ENCODE measurements around the gene CTNNBL1. TPM values are rescaled to one million over a fixed set of nuclear protein-coding genes. Genes with fewer than 3 reads are reported as not detected.

The CTNNBL1 gene
- total RNA-seq, 1 donor from 2014 or later, result 31.3 TPM

- Histone ChIP-seq H3K36me3 (ENCODE audit: control insufficient read depth in 3 of 3, insufficient read depth in 3 of 3, low read length in 3 of 3) (no peaks in the 10 kb centered on the region), H3K27ac (ENCODE audit: low read depth, low read length) (no peak overlapping the region), H3K9ac (ENCODE audit: low read depth in 1 of 3, low read length in 3 of 3) (no peak overlapping the region), H3K4me1 (ENCODE audit: control insufficient read depth in 3 of 3, insufficient read depth in 3 of 3, low read length in 3 of 3) (peaks cover 0 to 3% (median 0%) of the 10 kb centered on the region in 3 donors), H3K4me3 (ENCODE audit: low read length in 3 of 3) (no peak overlapping the region), H3K9me3 (ENCODE audit: control insufficient read depth in 3 of 3, low read length in 3 of 3) (no peaks in the 10 kb centered on the region), H3K27me3 (ENCODE audit: control insufficient read depth in 3 of 3, insufficient read depth in 3 of 3, low read length in 3 of 3) (peaks cover 23 to 35% (median 32%) of the 10 kb centered on the region in 3 donors)
Measured at GRCh38 chr20:37888641-37889040, 194.8 kb downstream of the CTNNBL1 start.

GRCh38 chr20:37890108-37890507 is 196.3 kb downstream of the CTNNBL1 start:
- Histone ChIP-seq H3K4me1 (ENCODE audit: control insufficient read depth in 3 of 3, insufficient read depth in 3 of 3, low read length in 3 of 3) (peaks cover 0 to 3% (median 0%) of the 10 kb centered on the region in 3 donors), H3K36me3 (ENCODE audit: control insufficient read depth in 3 of 3, insufficient read depth in 3 of 3, low read length in 3 of 3) (no peaks in the 10 kb centered on the region), H3K27ac (ENCODE audit: low read depth, low read length) (no peak overlapping the region), H3K9me3 (ENCODE audit: control insufficient read depth in 3 of 3, low read length in 3 of 3) (no peaks in the 10 kb centered on the region), H3K4me3 (ENCODE audit: low read length in 3 of 3) (no peak overlapping the region), H3K9ac (ENCODE audit: low read depth in 1 of 3, low read length in 3 of 3) (no peak overlapping the region), H3K27me3 (ENCODE audit: control insufficient read depth in 3 of 3, insufficient read depth in 3 of 3, low read length in 3 of 3) (peaks cover 20 to 27% (median 21%) of the 10 kb centered on the region in 3 donors)

- Histone ChIP-seq H3K9ac (ENCODE audit: low read depth in 1 of 3, low read length in 3 of 3) (no peak overlapping the region), H3K9me3 (ENCODE audit: control insufficient read depth in 3 of 3, low read length in 3 of 3) (no peaks in the 10 kb centered on the region), H3K27ac (ENCODE audit: low read depth, low read length) (no peak overlapping the region), H3K4me3 (ENCODE audit: low read length in 3 of 3) (no peak overlapping the region), H3K4me1 (ENCODE audit: control insufficient read depth in 3 of 3, insufficient read depth in 3 of 3, low read length in 3 of 3) (peaks cover 0 to 3% (median 0%) of the 10 kb centered on the region in 3 donors), H3K36me3 (ENCODE audit: control insufficient read depth in 3 of 3, insufficient read depth in 3 of 3, low read length in 3 of 3) (no peaks in the 10 kb centered on the region), H3K27me3 (ENCODE audit: control insufficient read depth in 3 of 3, insufficient read depth in 3 of 3, low read length in 3 of 3) (peaks cover 17 to 25% (median 21%) of the 10 kb centered on the region in 3 donors)
Measured at GRCh38 chr20:37890643-37891042, 196.8 kb downstream of the CTNNBL1 start.

GRCh38 chr20:37892001-37892400 is 198.2 kb downstream of the CTNNBL1 start:
- Histone ChIP-seq H3K4me1 (ENCODE audit: control insufficient read depth in 3 of 3, insufficient read depth in 3 of 3, low read length in 3 of 3) (no peaks in the 10 kb centered on the region), H3K36me3 (ENCODE audit: control insufficient read depth in 3 of 3, insufficient read depth in 3 of 3, low read length in 3 of 3) (no peaks in the 10 kb centered on the region), H3K4me3 (ENCODE audit: low read length in 3 of 3) (no peak overlapping the region), H3K27ac (ENCODE audit: low read depth, low read length) (no peak overlapping the region), H3K9me3 (ENCODE audit: control insufficient read depth in 3 of 3, low read length in 3 of 3) (no peaks in the 10 kb centered on the region), H3K27me3 (ENCODE audit: control insufficient read depth in 3 of 3, insufficient read depth in 3 of 3, low read length in 3 of 3) (peaks cover 8 to 16% (median 11%) of the 10 kb centered on the region in 3 donors), H3K9ac (ENCODE audit: low read depth in 1 of 3, low read length in 3 of 3) (no peak overlapping the region)

GRCh38 chr20:37893566-37894241 is 199.9 kb downstream of the CTNNBL1 start:
- Histone ChIP-seq H3K9me3 (ENCODE audit: control insufficient read depth in 3 of 3, low read length in 3 of 3) (no peaks in the 10 kb centered on the region), H3K4me1 (ENCODE audit: control insufficient read depth in 3 of 3, insufficient read depth in 3 of 3, low read length in 3 of 3) (peaks cover 0 to 6% (median 0%) of the 10 kb centered on the region in 3 donors), H3K9ac (ENCODE audit: low read depth in 1 of 3, low read length in 3 of 3) (no peak overlapping the region), H3K27me3 (ENCODE audit: control insufficient read depth in 3 of 3, insufficient read depth in 3 of 3, low read length in 3 of 3) (peaks cover 0 to 4% (median 0%) of the 10 kb centered on the region in 3 donors), H3K4me3 (ENCODE audit: low read length in 3 of 3) (no peak overlapping the region), H3K27ac (ENCODE audit: low read depth, low read length) (no peak overlapping the region), H3K36me3 (ENCODE audit: control insufficient read depth in 3 of 3, insufficient read depth in 3 of 3, low read length in 3 of 3) (no peaks in the 10 kb centered on the region)

- no peak overlapping the region for H3K27ac ChIP-seq (ENCODE audit: low read depth, low read length)
- peaks cover 0 to 4% (median 0%) of the 10 kb centered on the region in 3 donors for H3K27me3 ChIP-seq (ENCODE audit: control insufficient read depth in 3 of 3, insufficient read depth in 3 of 3, low read length in 3 of 3)
- no peak overlapping the region for H3K4me3 ChIP-seq (ENCODE audit: low read length in 3 of 3)
- H3K9ac ChIP-seq (ENCODE audit: low read depth in 1 of 3, low read length in 3 of 3), result no peak overlapping the region
- H3K36me3 ChIP-seq (ENCODE audit: control insufficient read depth in 3 of 3, insufficient read depth in 3 of 3, low read length in 3 of 3), result no peaks in the 10 kb centered on the region
- H3K4me1 ChIP-seq (ENCODE audit: control insufficient read depth in 3 of 3, insufficient read depth in 3 of 3, low read length in 3 of 3), result peaks cover 0 to 14% (median 0%) of the 10 kb centered on the region in 3 donors
- H3K9me3 ChIP-seq (ENCODE audit: control insufficient read depth in 3 of 3, low read length in 3 of 3), result no peaks in the 10 kb centered on the region
Measured at GRCh38 chr20:37894454-37894853, 200.6 kb downstream of the CTNNBL1 start.

GRCh38 chr20:37895166-37895565 is 201.3 kb downstream of the CTNNBL1 start:
- Histone ChIP-seq H3K9me3 (ENCODE audit: control insufficient read depth in 3 of 3, low read length in 3 of 3) (no peaks in the 10 kb centered on the region), H3K9ac (ENCODE audit: low read depth in 1 of 3, low read length in 3 of 3) (no peak overlapping the region), H3K27ac (ENCODE audit: low read depth, low read length) (no peak overlapping the region), H3K27me3 (ENCODE audit: control insufficient read depth in 3 of 3, insufficient read depth in 3 of 3, low read length in 3 of 3) (peaks cover 3 to 7% (median 3%) of the 10 kb centered on the region in 3 donors), H3K36me3 (ENCODE audit: control insufficient read depth in 3 of 3, insufficient read depth in 3 of 3, low read length in 3 of 3) (no peaks in the 10 kb centered on the region), H3K4me3 (ENCODE audit: low read length in 3 of 3) (no peak overlapping the region), H3K4me1 (ENCODE audit: control insufficient read depth in 3 of 3, insufficient read depth in 3 of 3, low read length in 3 of 3) (peaks cover 0 to 17% (median 0%) of the 10 kb centered on the region in 3 donors)

- peaks cover 15 to 22% (median 17%) of the 10 kb centered on the region in 3 donors for H3K27me3 ChIP-seq (ENCODE audit: control insufficient read depth in 3 of 3, insufficient read depth in 3 of 3, low read length in 3 of 3)
- H3K9me3 ChIP-seq (ENCODE audit: control insufficient read depth in 3 of 3, low read length in 3 of 3), result no peaks in the 10 kb centered on the region
- no peak overlapping the region for H3K9ac ChIP-seq (ENCODE audit: low read depth in 1 of 3, low read length in 3 of 3)
- H3K4me1 ChIP-seq (ENCODE audit: control insufficient read depth in 3 of 3, insufficient read depth in 3 of 3, low read length in 3 of 3), result peaks cover 0 to 19% (median 0%) of the 10 kb centered on the region in 3 donors
- no peak overlapping the region for H3K27ac ChIP-seq (ENCODE audit: low read depth, low read length)
- no peaks in the 10 kb centered on the region for H3K36me3 ChIP-seq (ENCODE audit: control insufficient read depth in 3 of 3, insufficient read depth in 3 of 3, low read length in 3 of 3)
- no peak overlapping the region for H3K4me3 ChIP-seq (ENCODE audit: low read length in 3 of 3)
Measured at GRCh38 chr20:37896932-37897548, 203.2 kb downstream of the CTNNBL1 start.

- H3K27me3 ChIP-seq (ENCODE audit: control insufficient read depth in 3 of 3, insufficient read depth in 3 of 3, low read length in 3 of 3), result peaks cover 24 to 31% (median 24%) of the 10 kb centered on the region in 3 donors
- H3K4me3 ChIP-seq (ENCODE audit: low read length in 3 of 3), result no peak overlapping the region
- H3K9me3 ChIP-seq (ENCODE audit: control insufficient read depth in 3 of 3, low read length in 3 of 3), result no peaks in the 10 kb centered on the region
- H3K27ac ChIP-seq (ENCODE audit: low read depth, low read length), result no peak overlapping the region
- no peak overlapping the region for H3K9ac ChIP-seq (ENCODE audit: low read depth in 1 of 3, low read length in 3 of 3)
- no peaks in the 10 kb centered on the region for H3K36me3 ChIP-seq (ENCODE audit: control insufficient read depth in 3 of 3, insufficient read depth in 3 of 3, low read length in 3 of 3)
- peaks cover 0 to 23% (median 0%) of the 10 kb centered on the region in 3 donors for H3K4me1 ChIP-seq (ENCODE audit: control insufficient read depth in 3 of 3, insufficient read depth in 3 of 3, low read length in 3 of 3)
Measured at GRCh38 chr20:37898233-37899104, 204.6 kb downstream of the CTNNBL1 start.
